Measurements from ENCODE around the gene SEC11A.
A peak's percentile ranks its signal among the peaks of the same experiment; 100 is the strongest.
"Not testable (repeated sequence)": the region's sequence is repeated elsewhere in the genome, so short reads cannot be mapped to it uniquely, and the experiment has no call there.

SEC11A gene

DNA sequence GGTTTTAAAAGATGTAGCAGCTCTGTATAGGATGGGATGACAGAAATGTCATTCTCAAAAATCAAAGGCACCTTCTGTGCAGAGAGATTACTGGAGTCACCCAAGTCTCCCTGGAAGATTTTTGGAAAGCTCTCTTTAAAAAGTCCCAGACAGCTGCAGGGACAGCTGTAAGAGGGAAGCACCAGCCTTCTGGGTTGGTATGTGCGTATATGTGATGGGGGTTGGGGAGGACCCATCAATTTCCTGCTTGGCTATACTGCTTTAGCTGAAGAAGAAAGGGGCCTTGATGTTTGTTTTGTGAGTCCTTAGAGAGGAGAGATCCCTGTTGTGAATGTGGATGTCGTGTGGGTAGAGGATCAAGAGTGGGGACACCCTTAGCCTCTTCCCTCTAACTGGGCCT lies 5.4 kb upstream of the SEC11A start:
- peak overlapping the region; percentile 45 for H3K27ac Mint-ChIP-seq
- DNase-seq (ENCODE audit: low spot score in 2 of 2) (no peak), ATAC-seq (ENCODE audit: low read depth) (no peak)
- no peaks in the 10 kb centered on the region for H3K9me3 Mint-ChIP-seq
- no peaks in the 10 kb centered on the region for H3K36me3 Mint-ChIP-seq
- H3K4me1 Mint-ChIP-seq = peaks cover 26% of the 10 kb centered on the region
- H3K4me3 Mint-ChIP-seq = no peak overlapping the region
- H3K27me3 Mint-ChIP-seq = no peaks in the 10 kb centered on the region

GRCh38 chr15:84715441-84716035 lies 401 bp downstream of the SEC11A start:
- H3K27ac Mint-ChIP-seq = peak overlapping the region; percentile 97
- DNase-seq (ENCODE audit: low spot score in 2 of 2) (peak; percentile 1 to 24), ATAC-seq (ENCODE audit: low read depth) (no peak)
- H3K9me3 Mint-ChIP-seq = no peaks in the 10 kb centered on the region
- H3K4me3 Mint-ChIP-seq = peak overlapping the region; percentile 94
- H3K4me1 Mint-ChIP-seq = peaks cover 14% of the 10 kb centered on the region
- H3K27me3 Mint-ChIP-seq = no peaks in the 10 kb centered on the region
- H3K36me3 Mint-ChIP-seq = peaks cover 2% of the 10 kb centered on the region

- Mint-ChIP-seq H3K9me3 (no peaks in the 10 kb centered on the region), H3K4me1 (peaks cover 14% of the 10 kb centered on the region)
Measured at GRCh38 chr15:84714821-84715220, 1.1 kb downstream of the SEC11A start.

DNA sequence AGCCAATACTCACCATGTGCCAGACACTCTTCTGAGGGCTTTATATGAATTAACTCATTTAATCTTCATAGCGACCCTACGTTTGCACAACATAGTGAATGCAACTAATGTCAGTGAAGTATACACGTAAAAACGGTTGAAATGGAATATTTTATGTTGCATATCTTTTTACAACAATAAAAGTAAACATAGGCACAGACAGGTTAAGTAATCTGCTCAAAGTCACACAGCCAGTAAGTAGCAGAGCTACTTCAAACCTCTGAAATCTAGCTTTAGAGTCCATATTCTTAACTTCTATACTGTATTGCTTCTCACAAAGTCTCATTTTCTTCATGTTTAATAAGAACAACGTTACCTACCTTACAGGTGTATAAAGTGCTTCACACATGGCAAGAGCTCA lies 1.6 kb downstream of the SEC11A start:
- H3K27ac Mint-ChIP-seq = peak overlapping the region; percentile 45

More at GRCh38 chr15:84714821-84715220, 1.1 kb downstream of the SEC11A start:
- ATAC-seq (ENCODE audit: low read depth) = no peak
- no peak for DNase-seq (ENCODE audit: low spot score in 2 of 2)
- peak overlapping the region; percentile 94 for H3K4me3 Mint-ChIP-seq
- H3K27ac Mint-ChIP-seq = no peak overlapping the region
- no peaks in the 10 kb centered on the region for H3K27me3 Mint-ChIP-seq
- peaks cover 2% of the 10 kb centered on the region for H3K36me3 Mint-ChIP-seq

GRCh38 chr15:84703808-84704207 lies 12.1 kb downstream of the SEC11A start:
- peaks cover 6% of the 10 kb centered on the region for H3K36me3 Mint-ChIP-seq
- DNase-seq (ENCODE audit: low spot score in 2 of 2) (no peak), ATAC-seq (ENCODE audit: low read depth) (no peak)
- H3K4me1 Mint-ChIP-seq = peaks cover 38% of the 10 kb centered on the region
- H3K9me3 Mint-ChIP-seq = no peaks in the 10 kb centered on the region
- no peak overlapping the region for H3K4me3 Mint-ChIP-seq
- no peaks in the 10 kb centered on the region for H3K27me3 Mint-ChIP-seq
- peak overlapping the region; percentile 16 for H3K27ac Mint-ChIP-seq

More for the DNA sequence above, 1.6 kb downstream of the SEC11A start:
- ATAC-seq (ENCODE audit: low read depth) (no peak), DNase-seq (ENCODE audit: low spot score in 2 of 2) (no peak)
- peak overlapping the region; percentile 94 for H3K4me3 Mint-ChIP-seq
- no peaks in the 10 kb centered on the region for H3K27me3 Mint-ChIP-seq
- H3K36me3 Mint-ChIP-seq = peaks cover 2% of the 10 kb centered on the region
- H3K9me3 Mint-ChIP-seq = no peaks in the 10 kb centered on the region
- H3K4me1 Mint-ChIP-seq = peaks cover 14% of the 10 kb centered on the region

DNA sequence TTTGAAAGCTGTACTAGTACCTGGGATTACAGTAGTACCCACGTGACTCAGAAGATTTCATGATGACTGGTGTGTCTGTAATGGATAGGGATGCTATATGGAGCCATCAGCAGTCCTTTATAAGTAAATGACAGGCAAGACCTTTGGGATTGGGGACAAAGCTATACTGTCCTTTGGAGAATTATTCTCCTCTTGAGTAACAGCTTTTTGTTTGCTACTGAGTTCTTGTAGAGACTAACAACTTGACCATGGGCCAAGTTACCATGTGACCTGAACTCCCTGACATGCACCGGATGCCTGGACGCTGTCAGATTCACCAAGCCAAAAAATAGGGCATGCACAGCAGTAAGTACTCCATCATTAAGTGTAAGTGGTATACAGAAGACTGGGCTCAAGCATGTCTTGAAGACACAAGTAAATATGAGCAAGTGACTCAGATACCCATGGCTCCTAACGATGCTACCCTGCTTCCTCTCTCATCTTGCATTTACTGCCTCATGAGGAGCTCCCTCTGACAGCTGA lies 12.9 kb downstream of the SEC11A start:
- ATAC-seq (ENCODE audit: low read depth) (no peak), DNase-seq (ENCODE audit: low spot score in 2 of 2) (no peak)
- Mint-ChIP-seq H3K27me3 (no peaks in the 10 kb centered on the region), H3K27ac (peak overlapping the region; percentile 53), H3K4me3 (no peak overlapping the region), H3K4me1 (peaks cover 37% of the 10 kb centered on the region), H3K36me3 (peaks cover 5% of the 10 kb centered on the region), H3K9me3 (no peaks in the 10 kb centered on the region)

DNA sequence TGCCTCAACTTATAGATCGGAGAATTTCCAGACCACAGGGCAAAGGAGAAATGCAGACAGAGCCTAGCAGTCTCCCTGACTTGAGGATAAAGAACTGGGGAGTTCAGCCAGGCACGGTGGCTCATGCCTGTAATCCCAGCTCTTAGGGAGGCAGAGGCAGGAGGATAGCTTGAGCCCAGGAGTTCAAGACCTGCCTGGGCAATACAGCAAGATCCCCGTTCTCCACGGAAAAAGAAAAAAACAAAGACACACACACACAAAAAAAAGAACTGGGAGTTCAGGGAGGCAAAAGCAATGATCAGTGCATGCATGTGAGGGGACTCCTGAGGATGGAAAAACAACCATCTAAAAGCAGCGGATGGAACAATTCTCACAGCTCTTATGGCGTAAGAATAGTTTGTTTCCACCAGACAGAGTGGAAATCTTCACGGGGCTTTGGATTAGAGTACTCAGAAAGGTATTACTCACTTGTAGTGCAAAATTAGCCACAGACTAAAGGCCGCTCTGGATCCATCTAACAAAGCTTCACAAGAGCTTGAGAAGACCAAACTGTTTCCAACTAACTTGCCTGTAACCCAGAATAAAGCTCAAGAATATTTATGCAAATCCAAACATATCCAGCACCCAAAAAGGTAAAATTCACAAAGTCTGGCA lies 16.3 kb downstream of the SEC11A start:
- peaks cover 4% of the 10 kb centered on the region for H3K36me3 Mint-ChIP-seq
- no peak overlapping the region for H3K27ac Mint-ChIP-seq
- H3K27me3 Mint-ChIP-seq = no peaks in the 10 kb centered on the region
- no peak for DNase-seq (ENCODE audit: low spot score in 2 of 2)
- H3K9me3 Mint-ChIP-seq = no peaks in the 10 kb centered on the region
- peaks cover 39% of the 10 kb centered on the region for H3K4me1 Mint-ChIP-seq
- ATAC-seq (ENCODE audit: low read depth) = no peak
- no peak overlapping the region for H3K4me3 Mint-ChIP-seq

- H3K27me3 Mint-ChIP-seq = no peaks in the 10 kb centered on the region
- DNase-seq (ENCODE audit: low spot score in 2 of 2) (no peak), ATAC-seq (ENCODE audit: low read depth) (no peak)
- peaks cover 2% of the 10 kb centered on the region for H3K36me3 Mint-ChIP-seq
- peak overlapping the region; percentile 39 for H3K27ac Mint-ChIP-seq
- H3K4me3 Mint-ChIP-seq = no peak overlapping the region
- no peaks in the 10 kb centered on the region for H3K9me3 Mint-ChIP-seq
- peaks cover 20% of the 10 kb centered on the region for H3K4me1 Mint-ChIP-seq
Measured at GRCh38 chr15:84697236-84697990, 18.5 kb downstream of the SEC11A start.

- no peak for DNase-seq (ENCODE audit: low spot score in 2 of 2)
- H3K4me3 Mint-ChIP-seq = no peak overlapping the region
- ATAC-seq (ENCODE audit: low read depth) = no peak
- no peaks in the 10 kb centered on the region for H3K9me3 Mint-ChIP-seq
- no peak overlapping the region for H3K27ac Mint-ChIP-seq
- H3K4me1 Mint-ChIP-seq = peaks cover 20% of the 10 kb centered on the region
- peaks cover 2% of the 10 kb centered on the region for H3K36me3 Mint-ChIP-seq
- H3K27me3 Mint-ChIP-seq = no peaks in the 10 kb centered on the region
Measured at GRCh38 chr15:84696757-84697156, 19.2 kb downstream of the SEC11A start.

- peak; percentile 75 for ATAC-seq (ENCODE audit: low read depth)
- peaks cover 15% of the 10 kb centered on the region for H3K36me3 Mint-ChIP-seq
Measured at GRCh38 chr15:84690342-84690741, 25.6 kb downstream of the SEC11A start.

DNA sequence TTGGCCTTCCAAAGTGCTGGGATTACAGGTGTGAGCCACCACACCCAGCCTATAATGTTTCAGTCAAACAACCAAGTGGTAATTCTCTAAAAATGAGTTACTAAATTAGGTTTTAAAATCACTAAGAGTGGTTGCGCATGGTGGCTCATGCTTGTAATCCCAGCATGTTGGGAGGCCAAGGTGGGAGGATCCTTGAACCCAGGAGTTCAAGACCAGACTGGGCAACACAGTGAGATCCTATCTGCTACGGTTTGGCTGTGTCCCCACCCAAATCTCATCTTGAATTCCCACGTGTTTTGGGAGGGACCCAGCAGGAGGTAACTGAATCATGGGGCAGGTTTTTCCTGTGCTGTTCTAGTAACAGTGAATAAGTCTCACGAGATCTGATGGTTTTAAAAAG lies 26.1 kb downstream of the SEC11A start:
- Mint-ChIP-seq H3K4me1 (peaks cover 16% of the 10 kb centered on the region), H3K36me3 (peaks cover 15% of the 10 kb centered on the region), H3K9me3 (peaks cover 1% of the 10 kb centered on the region), H3K27me3 (no peaks in the 10 kb centered on the region), H3K27ac (no peak overlapping the region), H3K4me3 (no peak overlapping the region)
- DNase-seq (ENCODE audit: low spot score in 2 of 2) (no peak), ATAC-seq (ENCODE audit: low read depth) (no peak)

More at GRCh38 chr15:84690342-84690741, 25.6 kb downstream of the SEC11A start:
- H3K27ac Mint-ChIP-seq = no peak overlapping the region
- peaks cover 1% of the 10 kb centered on the region for H3K9me3 Mint-ChIP-seq
- no peaks in the 10 kb centered on the region for H3K27me3 Mint-ChIP-seq
- DNase-seq (ENCODE audit: low spot score in 2 of 2) = no peak
- H3K4me3 Mint-ChIP-seq = no peak overlapping the region
- H3K4me1 Mint-ChIP-seq = peaks cover 16% of the 10 kb centered on the region

DNA sequence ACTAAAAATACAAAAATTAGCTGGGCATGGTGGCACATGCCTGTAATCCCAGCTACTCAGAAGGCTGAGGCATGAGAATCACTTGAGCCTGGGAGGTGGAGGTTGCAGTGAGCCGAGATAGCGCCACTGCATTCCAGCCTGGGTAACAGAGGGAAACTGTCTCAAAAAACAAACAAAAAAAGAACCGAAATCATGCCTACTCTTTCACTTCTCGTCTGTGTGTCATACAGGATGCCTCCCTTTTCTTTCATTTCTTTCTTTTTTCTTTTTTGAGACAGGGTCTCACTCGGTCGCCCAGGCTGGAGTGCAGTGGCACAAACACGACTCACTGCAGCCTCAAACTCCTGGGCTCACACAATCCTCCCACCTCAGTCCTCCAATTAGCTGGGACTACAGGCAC lies 29.5 kb downstream of the SEC11A start:
- peak; percentile 64 for ATAC-seq (ENCODE audit: low read depth)
- not testable (repeated sequence) for DNase-seq (ENCODE audit: low spot score in 2 of 2); H3K9me3 Mint-ChIP-seq; H3K27me3 Mint-ChIP-seq
- Mint-ChIP-seq H3K36me3 (peaks cover 20% of the 10 kb centered on the region), H3K4me1 (peaks cover 15% of the 10 kb centered on the region), H3K4me3 (peak overlapping the region; percentile 43), H3K27ac (peak overlapping the region; percentile 26)

DNA sequence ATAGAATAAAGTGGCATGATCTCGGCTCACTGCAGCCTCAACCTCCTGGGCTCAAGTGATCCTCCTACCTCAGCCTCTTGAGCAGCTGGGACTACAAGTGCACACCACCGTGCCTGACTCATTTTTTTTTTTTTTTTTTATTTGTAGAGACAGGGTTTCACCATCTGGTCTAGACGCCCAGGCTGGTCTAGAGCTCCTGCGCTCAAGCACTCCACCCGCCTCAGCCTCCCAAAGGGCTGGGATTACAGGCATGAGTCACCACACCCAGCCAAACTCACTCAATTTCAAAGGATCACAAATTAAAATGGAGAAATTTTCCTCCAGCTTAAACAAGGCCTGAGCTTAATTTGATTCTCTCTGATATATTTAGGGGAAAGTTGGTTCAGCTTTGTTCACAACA lies 30.6 kb downstream of the SEC11A start:
- H3K4me3 Mint-ChIP-seq = no peak overlapping the region
- no peaks in the 10 kb centered on the region for H3K27me3 Mint-ChIP-seq
- DNase-seq (ENCODE audit: low spot score in 2 of 2) = no peak
- no peak for ATAC-seq (ENCODE audit: low read depth)
- peaks cover 11% of the 10 kb centered on the region for H3K4me1 Mint-ChIP-seq
- no peak overlapping the region for H3K27ac Mint-ChIP-seq
- H3K36me3 Mint-ChIP-seq = peaks cover 13% of the 10 kb centered on the region
- peaks cover 1% of the 10 kb centered on the region for H3K9me3 Mint-ChIP-seq

DNA sequence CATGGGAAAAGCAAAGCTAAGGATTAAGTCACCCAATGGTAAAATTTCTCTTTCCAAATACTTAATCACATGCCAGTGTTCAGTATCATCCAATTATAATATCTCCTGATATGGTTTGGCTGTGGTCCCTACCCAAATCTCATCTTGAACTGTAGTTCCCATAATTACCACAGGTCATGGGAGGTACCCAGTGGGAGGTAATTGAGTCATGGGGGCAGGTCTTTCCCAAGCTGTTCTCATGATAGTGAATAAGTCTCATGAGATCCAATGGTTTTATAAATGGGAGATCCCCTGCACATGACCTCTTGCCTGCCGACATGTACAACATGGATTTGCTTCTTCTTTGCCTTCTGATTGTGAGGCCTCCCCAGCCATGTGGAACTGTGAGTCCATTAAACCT lies 31.8 kb downstream of the SEC11A start:
- H3K9me3 Mint-ChIP-seq = no peaks in the 10 kb centered on the region
- no peak for ATAC-seq (ENCODE audit: low read depth)
- H3K36me3 Mint-ChIP-seq = peaks cover 10% of the 10 kb centered on the region

More for the DNA sequence above, 31.8 kb downstream of the SEC11A start:
- DNase-seq (ENCODE audit: low spot score in 2 of 2) = no peak
- Mint-ChIP-seq H3K27me3 (no peaks in the 10 kb centered on the region), H3K4me3 (no peak overlapping the region), H3K4me1 (peaks cover 8% of the 10 kb centered on the region), H3K27ac (peak overlapping the region; percentile 17)

Data from memory B cell (primary cell).